WI38 (cell line): ENCODE results near the gene ZFYVE1.
"Not testable (repeated sequence)": the region's sequence is repeated elsewhere in the genome, so short reads cannot be mapped to it uniquely, and the experiment has no call there.

Source experiments
- H3K4me3 ChIP-seq: 2 replicates; pipeline ENCODE4 v1.5.1; 2011; ENCODE audit warnings: low read depth, mild to moderate bottlenecking, control low read depth, low read length
- CTCF ChIP-seq: IDR thresholded peaks from 2 replicates; pipeline ENCODE4 v1.5.1; 2012; ENCODE audit warnings: low read depth, mild to moderate bottlenecking, control low read depth, low read length

The ZFYVE1 gene

GRCh38 chr14:72966038-72966437 is 60.9 kb downstream of the ZFYVE1 start:
- H3K4me3 ChIP-seq, result no peak overlapping the region
- no peak for TF ChIP-seq CTCF

- no peak for TF ChIP-seq CTCF
- H3K4me3 ChIP-seq, result no peak overlapping the region
These were observed 61.7 kb downstream of the ZFYVE1 start for GRCh38 chr14:72965249-72965648.

- no peak for TF ChIP-seq CTCF
- H3K4me3 ChIP-seq, result no peak overlapping the region
These were observed 64.0 kb downstream of the ZFYVE1 start for GRCh38 chr14:72962829-72963312.

GRCh38 chr14:72962336-72962754 is 64.6 kb downstream of the ZFYVE1 start:
- H3K4me3 ChIP-seq, result not testable (repeated sequence)

- no peak for TF ChIP-seq CTCF
- no peak overlapping the region for H3K4me3 ChIP-seq
These were observed 65.1 kb downstream of the ZFYVE1 start for GRCh38 chr14:72961579-72962335.

- H3K4me3 ChIP-seq, result not testable (repeated sequence)
These were observed 65.9 kb downstream of the ZFYVE1 start for GRCh38 chr14:72961016-72961415.

- H3K4me3 ChIP-seq, result no peak overlapping the region
- TF ChIP-seq CTCF, result no peak
These were observed 68.4 kb downstream of the ZFYVE1 start for GRCh38 chr14:72958548-72958947.

GRCh38 chr14:72957213-72957612 is 69.7 kb downstream of the ZFYVE1 start:
- no peak overlapping the region for H3K4me3 ChIP-seq
- TF ChIP-seq CTCF, result no peak

- H3K4me3 ChIP-seq, result not testable (repeated sequence)
These were observed 70.2 kb downstream of the ZFYVE1 start for GRCh38 chr14:72956741-72957140.
